H1 (cell line): ENCODE results near the gene TLR5. TPM values are rescaled to one million over a fixed set of nuclear protein-coding genes. Genes with fewer than 3 reads are reported as not detected.

Experiments used
- CTCF ChIA-PET: fragments of 300-600 bp; sonication (Branson Sonifier 250); formaldehyde crosslinking; loops from one replicate; lab custom pipeline; 2021; ENCODE audit not compliant: partially characterized antibody; lab: Charles Lee
- POLR2A ChIA-PET: fragments of 300-600 bp; sonication (Branson Sonifier 250); formaldehyde crosslinking; loops from one replicate; lab custom pipeline; 2021; ENCODE audit warnings: inconsistent platforms; ENCODE audit not compliant: partially characterized antibody; lab: Charles Lee
- DNase-seq, 2 experiments: peaks; one replicate each; pipeline versions ENCODE4 v3.0.0 to v3.0.0-alpha.2; 2010 to 2022; ENCODE audit warnings: low spot score in 2 of 2, low read depth in 1 of 2, mixed read lengths in 1 of 2
- FAIRE-seq: peaks from 2 replicates; lab custom pipeline; 2011; peaks lifted over from hg19 to GRCh38; lab: Jason Lieb, UNC
- H2AFZ ChIP-seq: 2 replicates; pipeline ENCODE4 v1.8.1; 2012; ENCODE audit warnings: low read length, inconsistent platforms
- H2AK5ac ChIP-seq: 2 replicates; pipeline ENCODE4 v1.6.1; 2013; ENCODE audit warnings: low read depth, low read length
- H2BK120ac ChIP-seq: replicated peaks from 2 replicates; pipeline ENCODE3; 2013; ENCODE audit warnings: low read depth, low read length, inconsistent platforms
- H2BK12ac ChIP-seq: 2 replicates; pipeline ENCODE4 v1.6.1; 2013; ENCODE audit warnings: low read depth, low read length
- H2BK15ac ChIP-seq: 2 replicates; pipeline ENCODE4 v1.6.1; 2013; ENCODE audit warnings: low read length
- H2BK20ac ChIP-seq: 2 replicates; pipeline ENCODE4 v1.6.1; 2013; ENCODE audit warnings: low read length
- H2BK5ac ChIP-seq: 2 replicates; pipeline ENCODE4 v1.6.1; 2013; ENCODE audit warnings: low read depth, low read length
- H3K14ac ChIP-seq: 2 replicates; pipeline ENCODE4 v1.6.1; 2013; ENCODE audit warnings: inconsistent platforms; ENCODE audit not compliant: insufficient read length
- H3K18ac ChIP-seq: 2 replicates; pipeline ENCODE4 v1.6.1; 2013; ENCODE audit warnings: low read length; ENCODE audit errors: extremely low read depth
- H3K23ac ChIP-seq: 2 replicates; pipeline ENCODE4 v1.6.1; 2013; ENCODE audit warnings: inconsistent platforms; ENCODE audit not compliant: insufficient read length
- H3K23me2 ChIP-seq: 2 replicates; pipeline ENCODE4 v1.6.1; 2013; ENCODE audit warnings: low read depth, low read length
- H3K27ac ChIP-seq: 2 replicates; pipeline ENCODE4 v1.6.1; 2011; ENCODE audit warnings: low read depth, low read length, inconsistent platforms
- H3K27me3 ChIP-seq, 4 experiments: replicated peaks in 1 of 4; 1 replicate in 1 of 4; 2 replicates in 3 of 4; pipeline versions ENCODE4 v1.6.1 to v1.8.1; 2011 to 2013; ENCODE audit warnings: low read length in 3 of 4, mild to moderate bottlenecking in 3 of 4, inconsistent platforms in 2 of 4, mixed read lengths in 2 of 4, moderate library complexity in 1 of 4; ENCODE audit not compliant: control insufficient read depth in 3 of 4, insufficient read depth in 3 of 4; ENCODE audit errors: extremely low read depth in 1 of 4
- H3K36me3 ChIP-seq, 4 experiments: 2 replicates each; pipeline versions ENCODE4 v1.6.1 to v1.8.1; 2011 to 2013; ENCODE audit warnings: mild to moderate bottlenecking in 4 of 4, low read length in 3 of 4, moderate library complexity in 2 of 4, control low read depth in 1 of 4, inconsistent platforms in 1 of 4; ENCODE audit not compliant: insufficient read depth in 4 of 4, control insufficient read depth in 2 of 4
- H3K4ac ChIP-seq: replicated peaks from 2 replicates; pipeline ENCODE3; 2013; ENCODE audit warnings: low read length, low read depth, mixed read lengths, inconsistent platforms; ENCODE audit not compliant: insufficient read length
- H3K4me1 ChIP-seq, 4 experiments: replicated peaks in 1 of 4; 1 replicate in 1 of 4; 2 replicates in 3 of 4; pipeline versions ENCODE4 v1.6.1 to v1.8.1; 2011 to 2013; ENCODE audit warnings: low read length in 3 of 4, inconsistent platforms in 2 of 4, mixed read lengths in 1 of 4; ENCODE audit not compliant: insufficient read depth in 4 of 4, control insufficient read depth in 3 of 4
- H3K4me2 ChIP-seq, 2 experiments: 2 replicates each; pipeline versions ENCODE4 v1.6.1 to v1.8.1; 2011 to 2013; ENCODE audit warnings: low read depth in 2 of 2, low read length in 2 of 2, control low read depth in 1 of 2, inconsistent platforms in 1 of 2, mild to moderate bottlenecking in 1 of 2; ENCODE audit not compliant: insufficient read depth in 1 of 2
- H3K4me3 ChIP-seq, 4 experiments: fragments of 200-600, 300-600 bp in 1 of 4; sonication (generic), shearing (Covaris generic), sonication (Bioruptor Twin) in 1 of 4; 2 replicates each; pipeline versions ENCODE4 v1.5.1 to v1.8.1; 2011 to 2016; ENCODE audit warnings: low read length in 4 of 4, low read depth in 3 of 4, control low read depth in 2 of 4, inconsistent platforms in 2 of 4, mild to moderate bottlenecking in 2 of 4, mixed read lengths in 1 of 4, moderate library complexity in 1 of 4; ENCODE audit not compliant: insufficient read depth in 2 of 4; ENCODE audit errors: extremely low read depth in 1 of 4
- H3K56ac ChIP-seq: replicated peaks from 2 replicates; pipeline ENCODE3; 2013; ENCODE audit warnings: low read depth, mild to moderate bottlenecking, mixed read lengths, low read length, inconsistent platforms; ENCODE audit not compliant: insufficient read length
- H3K79me1 ChIP-seq: 2 replicates; pipeline ENCODE4 v1.6.1; 2013; ENCODE audit warnings: low read depth, low read length, control low read depth
- H3K79me2 ChIP-seq, 2 experiments: 2 replicates each; pipeline versions ENCODE4 v1.6.1 to v1.8.1; 2012 to 2013; ENCODE audit warnings: low read length in 2 of 2, mild to moderate bottlenecking in 2 of 2, inconsistent platforms in 1 of 2; ENCODE audit not compliant: insufficient read depth in 2 of 2, control insufficient read depth in 1 of 2
- H3K9ac ChIP-seq, 4 experiments: replicated peaks in 1 of 4; 1 replicate in 1 of 4; 2 replicates in 3 of 4; pipeline versions ENCODE4 v1.6.1 to v1.8.1; 2011 to 2013; ENCODE audit warnings: low read depth in 3 of 4, low read length in 3 of 4, control low read depth in 2 of 4, mild to moderate bottlenecking in 2 of 4, moderate library complexity in 2 of 4, inconsistent platforms in 1 of 4; ENCODE audit errors: extremely low read depth in 1 of 4
- H3K9me3 ChIP-seq, 2 experiments: 2 replicates each; pipeline versions ENCODE4 v1.6.1 to v1.8.1; 2012 to 2013; ENCODE audit warnings: mild to moderate bottlenecking in 2 of 2, moderate library complexity in 2 of 2, control low read depth in 1 of 2, inconsistent platforms in 1 of 2, low read depth in 1 of 2, low read length in 1 of 2, mixed read lengths in 1 of 2; ENCODE audit not compliant: insufficient read depth in 2 of 2
- H4K20me1 ChIP-seq, 2 experiments: replicated peaks in 1 of 2; 2 replicates each; pipeline versions ENCODE3 to v1.8.1; 2011 to 2013; ENCODE audit warnings: inconsistent platforms in 2 of 2, low read length in 2 of 2, mild to moderate bottlenecking in 1 of 2; ENCODE audit not compliant: insufficient read depth in 2 of 2, control insufficient read depth in 1 of 2
- H4K5ac ChIP-seq: 2 replicates; pipeline ENCODE4 v1.6.1; 2013; ENCODE audit warnings: low read length, low read depth, mixed read lengths, inconsistent platforms; ENCODE audit not compliant: insufficient read length
- H4K8ac ChIP-seq: 2 replicates; pipeline ENCODE4 v1.8.0; 2013; ENCODE audit warnings: mild to moderate bottlenecking, moderate library complexity, low read length, inconsistent platforms; ENCODE audit not compliant: insufficient read depth; ENCODE audit errors: extremely low read depth
- H4K91ac ChIP-seq: replicated peaks from 2 replicates; pipeline ENCODE3; 2013; ENCODE audit warnings: low read length, mixed read lengths, inconsistent platforms; ENCODE audit not compliant: insufficient read length
- BACH1 ChIP-seq: IDR thresholded peaks from 2 replicates; pipeline ENCODE4 v1.6.1; 2012; ENCODE audit warnings: low read length, improper control_type of control experiment
- CHD1 ChIP-seq: IDR thresholded peaks from 2 replicates; pipeline ENCODE4 v1.6.1; 2012; ENCODE audit warnings: low read depth, low read length, improper control_type of control experiment
- KDM4A ChIP-seq: IDR thresholded peaks from one replicate; pipeline ENCODE4 v1.7.1; 2012; ENCODE audit warnings: low read depth, mild to moderate bottlenecking, moderate library complexity, low read length, inconsistent platforms; ENCODE audit not compliant: severe bottlenecking
- MAX ChIP-seq: IDR thresholded peaks from 2 replicates; pipeline ENCODE4 v1.6.1; 2012; ENCODE audit warnings: inconsistent platforms
- RBBP5 ChIP-seq: IDR thresholded peaks from 2 replicates; pipeline ENCODE4 v1.7.1; 2012; ENCODE audit warnings: low read depth, mild to moderate bottlenecking, inconsistent platforms, low read length, moderate library complexity, borderline replicate concordance
- RFX5 ChIP-seq: IDR thresholded peaks from 2 replicates; pipeline ENCODE4 v1.6.1; 2011; ENCODE audit warnings: low read depth, low read length, improper control_type of control experiment, borderline replicate concordance
- RNF2 ChIP-seq: fragments of 200-900, 300-1000 bp; sonication (generic); IDR thresholded peaks from 2 replicates; pipeline ENCODE4 v1.7.1; 2016; ENCODE audit warnings: borderline replicate concordance, low read depth, mild to moderate bottlenecking, antibody characterized with exemption, low read length; ENCODE audit not compliant: poor library complexity, severe bottlenecking; ENCODE audit errors: missing control alignments
- SAP30 ChIP-seq: fragments of 300-600 bp; sonication (generic); IDR thresholded peaks from 2 replicates; pipeline ENCODE4 v1.7.1; 2012; ENCODE audit warnings: low read length, moderate library complexity, mild to moderate bottlenecking, inconsistent platforms; ENCODE audit not compliant: insufficient read depth, insufficient replicate concordance
- SRF ChIP-seq: IDR thresholded peaks from 2 replicates; pipeline ENCODE4 v1.6.1; 2011; ENCODE audit warnings: mild to moderate bottlenecking, low read depth, low read length, moderate library complexity
- TAF1 ChIP-seq: IDR thresholded peaks from 2 replicates; pipeline ENCODE4 v1.6.1; 2011; ENCODE audit warnings: mild to moderate bottlenecking, low read depth, low read length
- TEAD4 ChIP-seq: IDR thresholded peaks from 2 replicates; pipeline ENCODE4 v1.6.1; 2012; ENCODE audit warnings: low read depth, low read length, inconsistent platforms, mixed read lengths
- ZNF274 ChIP-seq: IDR thresholded peaks from 2 replicates; pipeline ENCODE4 v1.7.0; 2012; ENCODE audit warnings: low read length, borderline replicate concordance; ENCODE audit errors: extremely low read depth
- WGBS, 2 experiments: shearing (Covaris generic) in 1 of 2; methylation state at CpG; one replicate each; pipeline versions ENCODE4 v1.1.6 to v1.1.7; 2013 to 2015; ENCODE audit warnings: low lambda C conversion rate in 2 of 2, mixed read lengths in 2 of 2, inconsistent platforms in 1 of 2, low coverage in 1 of 2, missing lambda C conversion rate in 1 of 2; ENCODE audit not compliant: insufficient replicate concordance in 2 of 2, insufficient coverage in 1 of 2, insufficient read length in 1 of 2; ENCODE audit errors: extremely low coverage in 1 of 2, missing lambda C conversion rate in 1 of 2; 5-methylcytosine and 5-hydroxymethylcytosine counted together
- polyA plus RNA-seq, 7 experiments: library from polyadenylated mRNA; depleted of rRNA in 3 of 7; stranded (reverse) in 5 of 7; unstranded in 2 of 7; fragments of >200 nt in 5 of 7; fragments of 200-250 nt in 2 of 7; gene quantifications; 1 replicate in 5 of 7; 2 replicates in 1 of 7; 4 replicates in 1 of 7; pipeline versions ENCODE4 v1.2.1 to v1.2.3, GENCODE V29; 2011 to 2013; ENCODE audit warnings: missing spikeins in 2 of 7, mixed read lengths in 2 of 7
- total RNA-seq: library from RNA; stranded (reverse); fragmentation: NEBNext Ultra II Directional; extraction: Animal tissue kit (Norgen Biotek cat#: 25700); gene quantifications from 2 replicates; pipeline ENCODE4 v1.2.1, GENCODE V29; 2021

Gene TLR5
- total and polyA plus RNA-seq, 2 of the 8 experiments (the other 6 are each of a cell fraction or from before 2014, with no cell fraction given), result 0.35 to 0.74 TPM

- H3K27me3 ChIP-seq, result peaks cover 0 to 6% (median 4%) of the 10 kb centered on the region in 4 experiments; a peak in 4 of 7 replicates
- DNase-seq, result no peak
- 82% methylated on average over 10 of the region's 10 CpGs; no CpG with 5 or more reads in 1 of the 2 experiments for WGBS, 2 experiments
- H3K4me2 ChIP-seq, result no peak overlapping the region
- peak overlapping the region; percentile 55 for H2AFZ ChIP-seq
- no peak overlapping the region for H2BK120ac ChIP-seq
- no peaks in the 10 kb centered on the region for H3K23me2 ChIP-seq
- CTCF ChIA-PET, result interaction anchor here (0.6 to 5.5 kb wide), 13 partner anchors 6 to 911 kb away, joined by 3 to 36 read pairs (median 4); no protein-coding TSS in a partner anchor
- no peak overlapping the region for H3K4ac ChIP-seq
- H3K9ac ChIP-seq, result no peak overlapping the region
- no peak for TF ChIP-seq SRF
- no peak for TF ChIP-seq MAX
- no peak for TF ChIP-seq ZNF274
- no peak for TF ChIP-seq RNF2
- no peak for TF ChIP-seq SAP30
- no peak for TF ChIP-seq KDM4A
- no peak for TF ChIP-seq CHD1
- no peak for TF ChIP-seq RFX5
- no peak for TF ChIP-seq BACH1
- TF ChIP-seq RBBP5, result no peak
- no peak for TF ChIP-seq TAF1
- no peak for TF ChIP-seq TEAD4
- no peak for FAIRE-seq
- H3K4me1 ChIP-seq, result peaks cover 2 to 12% (median 5%) of the 10 kb centered on the region in 4 experiments; a peak in 6 of 7 replicates
- no peak overlapping the region for H4K8ac ChIP-seq
- H4K91ac ChIP-seq, result no peak overlapping the region
- H3K79me2 ChIP-seq, result no peaks in the 10 kb centered on the region
- no peak overlapping the region for H3K23ac ChIP-seq
- H3K36me3 ChIP-seq, result no peaks in the 10 kb centered on the region
- POLR2A ChIA-PET, result interaction anchor here (1.1 kb wide), 1 partner anchor 224 kb away, joined by 3 read pairs; the partner anchor contains the start of gene SUSD4
- no peak overlapping the region for H3K27ac ChIP-seq
- no peak overlapping the region for H3K4me3 ChIP-seq
- no peak overlapping the region for H2AK5ac ChIP-seq
- H2BK20ac ChIP-seq, result no peak overlapping the region
- no peak overlapping the region for H4K5ac ChIP-seq
- H3K18ac ChIP-seq, result no peak overlapping the region
- no peaks in the 10 kb centered on the region for H3K9me3 ChIP-seq
- H3K56ac ChIP-seq, result no peak overlapping the region
- H2BK5ac ChIP-seq, result no peak overlapping the region
- no peak overlapping the region for H2BK15ac ChIP-seq
- H3K79me1 ChIP-seq, result no peaks in the 10 kb centered on the region
- H3K14ac ChIP-seq, result no peak overlapping the region
- H2BK12ac ChIP-seq, result no peak overlapping the region
- H4K20me1 ChIP-seq, result no peaks in the 10 kb centered on the region
Observed at GRCh38 chr1:223140611-223141405, 2.2 kb downstream of the TLR5 start.
